NCI-H1694 treated with DMSO at 0.1 percent for 48 hours (cell line): ENCODE results near the gene ELANE.
"Not testable (repeated sequence)": the region's sequence is repeated elsewhere in the genome, so short reads cannot be mapped to it uniquely, and the experiment has no call there.

ENCODE experiments used
- DNase-seq: peaks from one replicate; lab custom pipeline; 2025; lab: John Stamatoyannopoulos, UW

The ELANE gene

GRCh38 chr19:879711-880438 is 27.8 kb downstream of the ELANE start:
- no peak for DNase-seq

DNA sequence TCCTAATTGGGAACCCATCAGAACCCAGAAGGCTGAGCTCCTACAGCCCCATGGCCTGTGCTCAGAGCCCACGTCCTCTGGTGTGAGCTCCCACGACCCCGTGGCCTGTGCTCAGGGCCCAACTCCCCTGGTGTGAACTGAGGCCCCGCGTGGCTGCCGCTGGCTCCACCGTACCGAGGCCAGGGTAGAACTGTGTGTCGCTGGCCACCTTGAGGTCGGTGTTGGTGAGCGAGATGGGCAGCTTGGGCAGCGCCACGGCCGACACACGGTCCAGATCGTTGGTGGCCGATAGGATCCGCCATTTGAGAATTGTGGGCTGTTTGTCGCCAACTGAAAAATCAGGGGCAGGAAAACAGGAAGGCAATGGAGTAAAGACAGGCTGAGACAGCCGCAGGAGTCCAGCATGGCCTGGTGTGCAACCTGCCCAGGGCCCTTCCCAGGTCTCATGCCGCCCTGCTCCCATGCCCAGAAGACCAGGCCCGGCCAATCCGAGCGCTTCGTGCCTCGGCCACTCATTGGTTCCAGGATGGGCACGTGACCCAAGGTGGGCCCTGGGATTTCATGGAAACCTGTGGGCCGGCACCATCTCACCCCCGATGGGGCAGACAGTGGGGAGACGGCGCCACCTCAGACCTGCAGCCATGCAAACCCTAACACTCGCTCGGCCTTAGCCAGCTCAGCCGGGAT is 29.4 kb downstream of the ELANE start:
- DNase-seq, result no peak

- no peak for DNase-seq
These were observed 30.9 kb downstream of the ELANE start for GRCh38 chr19:882871-883497.

GRCh38 chr19:883661-884211 is 31.6 kb downstream of the ELANE start:
- DNase-seq, result no peak

- no peak for DNase-seq
These were observed 32.5 kb downstream of the ELANE start for GRCh38 chr19:884420-885211.

- no peak for DNase-seq
These were observed 33.6 kb downstream of the ELANE start for GRCh38 chr19:885536-886224.

DNA sequence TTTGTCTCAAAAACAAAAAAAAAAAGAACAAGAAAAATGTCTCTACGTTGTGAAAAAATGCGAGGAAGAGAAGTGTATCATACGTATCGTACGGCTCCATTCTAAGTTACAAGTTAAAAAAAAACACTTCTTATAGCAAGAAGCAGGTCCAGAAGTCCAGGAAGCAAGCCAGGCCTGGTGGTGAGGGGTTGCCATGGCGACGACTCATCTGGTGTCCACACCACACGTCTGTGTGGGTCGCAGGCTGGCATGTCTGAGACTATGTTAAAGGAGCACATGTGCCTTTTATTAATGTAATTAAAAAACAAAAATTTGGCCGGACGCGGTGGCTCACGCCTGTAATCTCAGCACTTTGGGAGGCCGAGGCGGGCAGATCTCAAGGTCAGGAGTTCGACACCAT is 35.0 kb downstream of the ELANE start:
- DNase-seq, result no peak

DNA sequence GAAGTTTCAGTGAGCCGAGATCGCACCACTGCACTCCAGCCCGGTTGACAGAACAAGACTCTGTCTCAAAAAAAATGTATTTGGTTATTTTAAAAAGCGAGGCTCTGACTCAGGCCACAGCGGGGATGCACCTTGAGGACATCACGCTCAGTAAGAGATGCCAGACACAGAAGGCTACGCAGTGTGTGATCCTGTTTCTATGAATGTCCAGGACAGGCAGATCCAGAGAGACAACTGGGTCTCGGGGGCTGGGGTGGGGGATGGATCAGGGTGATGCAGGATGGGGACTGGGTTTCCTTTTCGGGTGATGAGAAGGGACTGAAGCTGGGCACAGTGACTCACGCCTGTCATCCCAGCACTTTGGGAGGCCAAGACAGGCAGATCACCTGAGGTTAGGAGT is 35.5 kb downstream of the ELANE start:
- DNase-seq, result no peak

- DNase-seq, result no peak
These were observed 36.7 kb downstream of the ELANE start for GRCh38 chr19:888581-889385.

DNA sequence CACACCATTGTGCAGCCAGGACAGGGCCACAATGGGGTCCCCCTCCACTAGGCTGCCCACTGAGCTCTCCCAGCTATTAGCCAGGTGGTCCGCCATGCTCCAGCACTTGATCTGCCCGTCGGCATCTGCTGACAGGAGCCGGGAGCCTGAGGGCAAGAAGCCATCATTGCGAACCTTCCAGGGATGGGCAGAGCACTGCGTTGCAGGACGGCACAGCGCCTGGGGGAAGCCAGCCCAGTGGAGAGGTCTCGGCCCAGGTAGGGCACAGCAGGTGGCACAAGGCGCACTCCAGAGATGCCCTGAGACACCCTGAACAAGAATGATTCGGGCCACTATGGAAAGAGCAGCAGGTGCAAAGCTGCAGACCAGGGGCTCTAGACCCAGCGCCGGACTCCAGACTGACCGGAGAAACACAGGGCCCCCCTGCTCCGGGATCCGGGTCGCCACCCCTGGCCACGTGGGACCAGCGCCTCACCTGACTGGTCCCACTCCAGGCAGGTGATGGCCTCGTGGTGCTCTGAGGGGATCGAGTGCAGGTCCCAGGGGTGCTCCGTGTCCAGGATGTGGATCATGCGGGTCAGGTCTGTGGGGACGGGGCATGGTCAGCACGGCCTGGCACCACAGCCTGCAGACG is 37.7 kb downstream of the ELANE start:
- no peak for DNase-seq

DNA sequence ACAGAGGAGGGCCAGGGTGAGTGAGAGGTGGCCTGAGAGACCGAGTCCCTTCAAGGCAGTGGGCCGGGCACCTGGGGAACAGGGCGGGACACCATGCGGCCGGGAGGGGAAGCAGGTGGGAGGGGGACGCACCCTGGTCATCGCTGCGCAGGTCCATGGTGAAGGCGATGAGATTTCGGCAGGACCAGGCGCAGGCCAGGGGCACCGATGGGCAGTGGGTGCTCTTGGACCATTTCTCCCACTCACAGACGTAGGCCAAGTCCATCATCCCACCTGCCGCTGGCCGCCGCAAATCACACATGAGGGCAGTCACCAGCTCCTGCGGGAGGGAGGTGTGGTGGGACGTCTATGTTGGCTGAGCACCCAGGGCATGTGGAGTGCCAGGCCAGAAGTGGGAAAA is 38.7 kb downstream of the ELANE start:
- DNase-seq, result no peak

- DNase-seq, result not testable (repeated sequence)
These were observed 39.5 kb downstream of the ELANE start for GRCh38 chr19:891421-892200.

GRCh38 chr19:892243-892893 is 40.3 kb downstream of the ELANE start:
- no peak for DNase-seq

DNA sequence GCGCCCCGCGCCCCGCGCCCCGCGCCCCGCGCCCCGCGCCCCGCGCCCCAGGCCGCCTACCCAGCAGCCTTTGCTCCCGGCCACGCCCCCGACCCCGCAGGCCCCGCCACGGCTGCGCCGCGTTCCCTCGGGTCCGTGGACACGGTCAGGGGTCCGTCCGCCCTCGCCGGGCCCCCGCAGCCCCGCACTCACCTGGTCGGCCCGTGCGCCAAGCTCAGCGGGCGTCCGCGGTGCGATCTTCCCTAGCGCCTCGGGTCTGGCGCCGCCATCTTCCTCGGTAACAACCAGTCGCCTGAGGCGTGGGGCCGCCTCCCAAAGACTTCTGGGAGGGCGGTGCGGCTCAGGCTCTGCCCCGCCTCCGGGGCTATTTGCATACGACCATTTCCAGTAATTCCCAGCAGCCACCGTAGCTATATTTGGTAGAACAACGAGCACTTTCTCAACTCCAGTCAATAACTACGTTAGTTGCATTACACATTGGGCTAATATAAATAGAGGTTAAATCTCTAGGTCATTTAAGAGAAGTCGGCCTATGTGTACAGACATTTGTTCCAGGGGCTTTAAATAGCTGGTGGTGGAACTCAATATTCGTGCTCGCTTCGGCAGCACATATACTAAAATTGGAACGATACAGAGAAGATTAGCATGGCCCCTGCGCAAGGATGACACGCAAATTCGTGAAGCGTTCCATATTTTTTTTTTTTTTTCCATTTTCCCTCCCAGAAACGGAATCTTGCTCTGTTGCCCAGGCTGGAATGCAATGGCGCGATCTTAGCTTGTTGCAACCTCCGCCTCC is 41.0 kb downstream of the ELANE start, which contains the start of the genes MED16 and RNU6-9:
TSS of gene MED16 (minus strand) at position 294 of the 796 bp plus-strand sequence. CDS start 2,056 bp downstream, outside the sequence.
TSS of gene RNU6-9 (plus strand) at position 591 of the 796 bp plus-strand sequence.
- peak; percentile 87 for DNase-seq

- DNase-seq, result no peak
These were observed 44.3 kb downstream of the ELANE start for GRCh38 chr19:896434-896833.

DNA sequence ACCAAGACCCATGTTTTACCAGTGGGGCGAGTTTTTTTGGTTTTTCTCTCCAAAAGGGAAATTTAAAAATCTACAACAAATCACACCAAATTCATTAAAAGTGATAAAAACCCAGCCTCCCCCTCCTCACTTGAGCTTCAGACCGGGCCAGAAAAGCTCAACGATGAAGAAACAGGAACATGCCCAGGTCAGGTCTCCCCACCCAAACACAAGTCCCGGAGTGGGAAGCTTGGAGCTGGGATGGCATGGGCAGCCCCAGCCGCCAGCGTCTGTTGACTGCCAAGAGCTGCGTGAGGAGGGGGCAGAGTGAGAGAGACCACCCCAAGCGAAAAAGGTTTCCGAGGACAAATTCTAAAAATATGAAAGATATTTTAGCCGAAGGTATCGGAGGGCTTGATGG is 44.9 kb downstream of the ELANE start:
- no peak for DNase-seq

DNA sequence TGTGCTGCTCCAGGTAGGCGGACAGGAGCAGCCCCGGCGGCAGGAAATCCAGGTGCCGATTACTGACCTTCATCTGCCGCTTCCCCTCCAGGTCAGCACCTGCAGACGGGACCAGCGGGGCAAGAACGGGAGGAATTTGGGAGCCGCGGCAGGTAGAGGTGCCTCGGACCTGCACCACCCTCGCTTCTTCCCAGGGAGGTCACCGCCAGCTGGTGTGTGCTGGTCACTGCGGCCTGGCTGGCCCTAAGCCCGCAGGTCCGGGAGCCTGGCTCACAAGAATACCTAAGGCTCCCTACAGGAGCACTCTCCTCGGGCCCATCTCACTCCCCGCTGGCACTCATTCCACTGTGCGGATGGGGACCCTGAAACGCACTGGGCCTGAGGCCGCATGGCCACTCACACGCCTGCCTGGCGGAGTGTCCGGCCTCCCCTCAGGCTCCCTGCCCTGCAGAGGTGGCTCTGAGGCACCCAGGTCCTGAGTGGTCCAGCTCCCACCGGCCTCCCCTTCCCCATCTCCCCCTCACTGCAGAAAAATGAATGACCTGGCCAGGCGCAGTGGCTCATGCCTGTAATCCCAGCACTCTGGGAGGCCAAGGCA is 45.4 kb downstream of the ELANE start:
- no peak for DNase-seq
